Activated naive CD8-positive, alpha-beta T cell treated with anti-CD3 and anti-CD28 coated beads, Interleukin-2, amount 10 ng/mL, durations not matched to agents 7 days and 5 days (primary cell): ENCODE measurements around the gene C17orf58. TPM values are rescaled to one million over a fixed set of nuclear protein-coding genes. Genes with fewer than 3 reads are reported as not detected.
"Not testable (repeated sequence)": the region's sequence is repeated elsewhere in the genome, so short reads cannot be mapped to it uniquely, and the experiment has no call there.

Experiments
- ATAC-seq: fragments of 150-1000 bp; cut with Tn5 transposase; one replicate; pipeline ENCODE4 v1.10.0; 2021; ENCODE audit warnings: low read depth, moderate library complexity
- POLR2A ChIA-PET: fragments of 350-600 bp; sonication (Branson Sonifier 250); formaldehyde crosslinking; loops from one replicate; lab custom pipeline; 2021; ENCODE audit warnings: antibody characterized with exemption; lab: Charles Lee
- DNase-seq: peaks from one replicate; pipeline ENCODE4 v3.0.0; 2021
- H3K27ac Mint-ChIP-seq: one replicate; pipeline ENCODE4 v1.8.0; 2022; ENCODE audit warnings: mild to moderate bottlenecking, mixed read lengths
- H3K27me3 Mint-ChIP-seq: one replicate; pipeline ENCODE4 v1.8.0; 2022; ENCODE audit warnings: mild to moderate bottlenecking, moderate library complexity, mixed read lengths
- H3K36me3 Mint-ChIP-seq: one replicate; pipeline ENCODE4 v1.8.0; 2021; ENCODE audit warnings: mild to moderate bottlenecking, mixed read lengths
- H3K4me1 Mint-ChIP-seq: one replicate; pipeline ENCODE4 v1.8.0; 2021; ENCODE audit warnings: mixed read lengths
- H3K4me3 Mint-ChIP-seq: one replicate; pipeline ENCODE4 v1.8.0; 2022; ENCODE audit warnings: mild to moderate bottlenecking, moderate library complexity, mixed read lengths
- H3K9me3 Mint-ChIP-seq: one replicate; pipeline ENCODE4 v1.8.0; 2021; ENCODE audit warnings: mixed read lengths
- total RNA-seq, 2 experiments: library from RNA; stranded (reverse); gene quantifications; one replicate each; pipeline ENCODE4 v1.2.3, GENCODE V29; 2021

The C17orf58 gene
- total RNA-seq, 2 experiments from 2014 or later, result 3.8 to 4.4 TPM

- H3K36me3 Mint-ChIP-seq, result peaks cover 10% of the 10 kb centered on the region
- POLR2A ChIA-PET, result no interaction called here
- DNase-seq (no peak), ATAC-seq (no peak)
- no peaks in the 10 kb centered on the region for H3K27me3 Mint-ChIP-seq
- H3K4me3 Mint-ChIP-seq, result no peak overlapping the region
- no peaks in the 10 kb centered on the region for H3K4me1 Mint-ChIP-seq
- no peaks in the 10 kb centered on the region for H3K9me3 Mint-ChIP-seq
- H3K27ac Mint-ChIP-seq, result no peak overlapping the region
Measured at GRCh38 chr17:67974185-67974584, 22.1 kb downstream of the C17orf58 start.

- H3K4me3 Mint-ChIP-seq, result no peak overlapping the region
- DNase-seq (no peak), ATAC-seq (no peak)
- H3K27me3 Mint-ChIP-seq, result no peaks in the 10 kb centered on the region
- POLR2A ChIA-PET, result no interaction called here
- H3K27ac Mint-ChIP-seq, result no peak overlapping the region
- H3K9me3 Mint-ChIP-seq, result no peaks in the 10 kb centered on the region
- peaks cover 7% of the 10 kb centered on the region for H3K36me3 Mint-ChIP-seq
- no peaks in the 10 kb centered on the region for H3K4me1 Mint-ChIP-seq
Measured at GRCh38 chr17:67970783-67971182, 25.5 kb downstream of the C17orf58 start.

- POLR2A ChIA-PET, H3K27me3 Mint-ChIP-seq, DNase-seq, H3K9me3 Mint-ChIP-seq, H3K4me1 Mint-ChIP-seq, H3K4me3 Mint-ChIP-seq: not testable (repeated sequence)
- Mint-ChIP-seq H3K27ac (peak overlapping the region; percentile 43), H3K36me3 (peaks cover 24% of the 10 kb centered on the region)
- ATAC-seq, result peak; percentile 76
Measured at GRCh38 chr17:67963145-67963572, 33.1 kb downstream of the C17orf58 start.

- not testable (repeated sequence) for H3K4me1 Mint-ChIP-seq, DNase-seq, ATAC-seq, H3K9me3 Mint-ChIP-seq, H3K27ac Mint-ChIP-seq, H3K4me3 Mint-ChIP-seq, H3K27me3 Mint-ChIP-seq
- POLR2A ChIA-PET, result interaction anchor here (0.6 kb wide), 1 partner anchor 43 kb away, joined by 3 read pairs; no protein-coding TSS in a partner anchor
- H3K36me3 Mint-ChIP-seq, result peaks cover 25% of the 10 kb centered on the region
Measured at GRCh38 chr17:67962156-67962555, 34.1 kb downstream of the C17orf58 start.

GRCh38 chr17:67960276-67960675, 36.0 kb downstream of the C17orf58 start:
- POLR2A ChIA-PET, result interaction anchor here (0.8 kb wide), 1 partner anchor 18 kb away, joined by 3 read pairs; no protein-coding TSS in a partner anchor
- H3K9me3 Mint-ChIP-seq, H3K27ac Mint-ChIP-seq, ATAC-seq, H3K27me3 Mint-ChIP-seq, DNase-seq, H3K4me1 Mint-ChIP-seq, H3K4me3 Mint-ChIP-seq: not testable (repeated sequence)
- peaks cover 20% of the 10 kb centered on the region for H3K36me3 Mint-ChIP-seq

- POLR2A ChIA-PET, result interaction anchor here (0.8 kb wide), 1 partner anchor 17 kb away, joined by 3 read pairs; no protein-coding TSS in a partner anchor
- no peak overlapping the region for H3K4me3 Mint-ChIP-seq
Measured at GRCh38 chr17:67959510-67959909, 36.8 kb downstream of the C17orf58 start.

GRCh38 chr17:67950945-67951344, 45.3 kb downstream of the C17orf58 start:
- H3K4me3 Mint-ChIP-seq, result no peak overlapping the region
- ATAC-seq (no peak), DNase-seq (no peak)
- no peaks in the 10 kb centered on the region for H3K4me1 Mint-ChIP-seq
- H3K9me3 Mint-ChIP-seq, result no peaks in the 10 kb centered on the region
- peaks cover 15% of the 10 kb centered on the region for H3K36me3 Mint-ChIP-seq
- H3K27me3 Mint-ChIP-seq, result no peaks in the 10 kb centered on the region
- POLR2A ChIA-PET, result interaction anchor here (0.7 kb wide), 1 partner anchor 437 kb away, joined by 3 read pairs; no protein-coding TSS in a partner anchor
- H3K27ac Mint-ChIP-seq, result no peak overlapping the region

More at GRCh38 chr17:67959510-67959909, 36.8 kb downstream of the C17orf58 start:
- DNase-seq (no peak), ATAC-seq (no peak)
- Mint-ChIP-seq H3K4me1 (peaks cover 9% of the 10 kb centered on the region), H3K9me3 (no peaks in the 10 kb centered on the region), H3K27ac (no peak overlapping the region), H3K36me3 (peaks cover 14% of the 10 kb centered on the region), H3K27me3 (no peaks in the 10 kb centered on the region)

- H3K4me1 Mint-ChIP-seq, result peaks cover 4% of the 10 kb centered on the region
- DNase-seq, result no peak
- H3K36me3 Mint-ChIP-seq, result peaks cover 33% of the 10 kb centered on the region
- no peak for ATAC-seq
- no peaks in the 10 kb centered on the region for H3K27me3 Mint-ChIP-seq
- POLR2A ChIA-PET, result interaction anchor here (1.0 kb wide), 1 partner anchor 10 kb away, joined by 3 read pairs; no protein-coding TSS in a partner anchor
- H3K9me3 Mint-ChIP-seq, result no peaks in the 10 kb centered on the region
- H3K27ac Mint-ChIP-seq, result no peak overlapping the region
- H3K4me3 Mint-ChIP-seq, result no peak overlapping the region
Measured at GRCh38 chr17:67947325-67947813, 48.9 kb downstream of the C17orf58 start.

- ATAC-seq (no peak), DNase-seq (no peak)
- Mint-ChIP-seq H3K27me3 (no peaks in the 10 kb centered on the region), H3K9me3 (no peaks in the 10 kb centered on the region), H3K4me1 (peaks cover 4% of the 10 kb centered on the region), H3K36me3 (peaks cover 37% of the 10 kb centered on the region), H3K4me3 (no peak overlapping the region), H3K27ac (no peak overlapping the region)
- POLR2A ChIA-PET, result no interaction called here
Measured at GRCh38 chr17:67946513-67946912, 49.8 kb downstream of the C17orf58 start.

- DNase-seq, result no peak
- no peaks in the 10 kb centered on the region for H3K9me3 Mint-ChIP-seq
- ATAC-seq, result no peak
- peaks cover 5% of the 10 kb centered on the region for H3K4me1 Mint-ChIP-seq
- POLR2A ChIA-PET, result no interaction called here
- no peak overlapping the region for H3K27ac Mint-ChIP-seq
- H3K36me3 Mint-ChIP-seq, result peaks cover 42% of the 10 kb centered on the region
- no peaks in the 10 kb centered on the region for H3K27me3 Mint-ChIP-seq
- H3K4me3 Mint-ChIP-seq, result no peak overlapping the region
Measured at GRCh38 chr17:67944035-67944434, 52.2 kb downstream of the C17orf58 start.

GRCh38 chr17:67942810-67943209, 53.5 kb downstream of the C17orf58 start:
- H3K9me3 Mint-ChIP-seq, result no peaks in the 10 kb centered on the region
- POLR2A ChIA-PET, result interaction anchor here (1.1 kb wide), 1 partner anchor 17 kb away, joined by 3 read pairs; no protein-coding TSS in a partner anchor
- no peak overlapping the region for H3K4me3 Mint-ChIP-seq
- H3K36me3 Mint-ChIP-seq, result peaks cover 34% of the 10 kb centered on the region
- no peaks in the 10 kb centered on the region for H3K27me3 Mint-ChIP-seq
- DNase-seq (no peak), ATAC-seq (no peak)
- H3K4me1 Mint-ChIP-seq, result peaks cover 5% of the 10 kb centered on the region
- no peak overlapping the region for H3K27ac Mint-ChIP-seq

Other genes starting within 250 kb of the C17orf58 start
- 100 to 1,000 TPM; 126 to 133 TPM for gene BPTF, start 171.0 kb downstream of the C17orf58 start, total RNA-seq
- 100 to 1,000 TPM; 138 to 148 TPM for gene KPNA2, start 39.3 kb upstream of the C17orf58 start, total RNA-seq